ENCODE results near the gene TFCP2L1. TPM values are rescaled to one million over a fixed set of nuclear protein-coding genes. Genes with fewer than 3 reads are reported as not detected.
"Not testable (repeated sequence)": the region's sequence is repeated elsewhere in the genome, so short reads cannot be mapped to it uniquely, and the experiment has no call there.

The TFCP2L1 gene
- total RNA-seq, 1 donor from 2014 or later = not detected

DNA sequence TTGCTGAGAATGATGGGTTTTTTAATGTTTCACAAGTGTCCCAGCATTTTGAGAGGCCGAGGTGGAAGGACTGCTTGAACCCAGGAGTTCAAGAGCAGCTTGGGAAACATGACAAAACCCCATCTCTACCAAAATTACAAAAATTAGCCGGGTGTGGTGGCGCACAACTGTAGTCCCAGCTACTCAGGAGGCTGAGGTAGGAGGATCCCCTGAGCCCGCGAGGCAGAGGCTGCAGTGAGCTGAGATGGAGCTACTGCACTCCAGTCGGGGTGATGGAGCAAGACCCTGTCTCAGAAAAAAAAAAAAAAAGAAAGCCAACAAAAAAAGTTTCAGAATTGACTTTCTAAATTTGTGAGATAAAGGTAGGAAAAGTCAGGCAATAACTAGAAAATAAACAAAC lies 8.7 kb downstream of the TFCP2L1 start:
- no peak for DNase-seq (ENCODE audit: extremely low spot score, unreplicated experiment)
- TF ChIP-seq, protein P1, sequence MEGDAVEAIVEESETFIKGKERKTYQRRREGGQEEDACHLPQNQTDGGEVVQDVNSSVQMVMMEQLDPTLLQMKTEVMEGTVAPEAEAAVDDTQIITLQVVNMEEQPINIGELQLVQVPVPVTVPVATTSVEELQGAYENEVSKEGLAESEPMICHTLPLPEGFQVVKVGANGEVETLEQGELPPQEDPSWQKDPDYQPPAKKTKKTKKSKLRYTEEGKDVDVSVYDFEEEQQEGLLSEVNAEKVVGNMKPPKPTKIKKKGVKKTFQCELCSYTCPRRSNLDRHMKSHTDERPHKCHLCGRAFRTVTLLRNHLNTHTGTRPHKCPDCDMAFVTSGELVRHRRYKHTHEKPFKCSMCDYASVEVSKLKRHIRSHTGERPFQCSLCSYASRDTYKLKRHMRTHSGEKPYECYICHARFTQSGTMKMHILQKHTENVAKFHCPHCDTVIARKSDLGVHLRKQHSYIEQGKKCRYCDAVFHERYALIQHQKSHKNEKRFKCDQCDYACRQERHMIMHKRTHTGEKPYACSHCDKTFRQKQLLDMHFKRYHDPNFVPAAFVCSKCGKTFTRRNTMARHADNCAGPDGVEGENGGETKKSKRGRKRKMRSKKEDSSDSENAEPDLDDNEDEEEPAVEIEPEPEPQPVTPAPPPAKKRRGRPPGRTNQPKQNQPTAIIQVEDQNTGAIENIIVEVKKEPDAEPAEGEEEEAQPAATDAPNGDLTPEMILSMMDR (IDR thresholded peaks at IDR 0.05) = no peak
- H3K4me1 Mint-ChIP-seq (ENCODE audit: unreplicated experiment) = no peaks in the 10 kb centered on the region
- no peaks in the 10 kb centered on the region for H3K36me3 Mint-ChIP-seq (ENCODE audit: unreplicated experiment)
- H3K4me3 Mint-ChIP-seq (ENCODE audit: unreplicated experiment) = no peak overlapping the region
- H3K9me3 Mint-ChIP-seq (ENCODE audit: unreplicated experiment) = no peaks in the 10 kb centered on the region
- H3K27ac Mint-ChIP-seq (ENCODE audit: unreplicated experiment) = no peak overlapping the region
- H3K27me3 Mint-ChIP-seq (ENCODE audit: unreplicated experiment) = peaks cover 61% of the 10 kb centered on the region

DNA sequence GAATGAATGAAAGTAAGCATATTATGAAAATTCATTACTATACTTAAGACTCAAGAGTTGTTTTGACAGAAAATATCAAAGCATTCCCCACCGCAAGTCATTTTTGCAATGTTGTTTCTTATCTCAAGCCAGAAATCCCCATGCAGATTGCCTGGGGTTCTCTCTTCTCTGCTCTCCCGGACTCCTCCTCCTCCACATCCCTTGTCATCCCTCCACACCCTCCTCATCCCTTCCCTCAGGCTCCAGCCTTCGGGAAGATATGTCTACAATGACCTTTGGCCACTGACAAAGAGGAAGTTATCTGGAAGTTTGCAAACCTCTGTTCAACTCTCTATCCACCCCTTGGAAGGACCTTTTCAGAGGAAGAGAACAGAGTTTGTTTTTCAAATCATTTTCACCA lies 11.9 kb downstream of the TFCP2L1 start:
- Mint-ChIP-seq H3K4me3 (ENCODE audit: unreplicated experiment) (no peak overlapping the region), H3K9me3 (ENCODE audit: unreplicated experiment) (no peaks in the 10 kb centered on the region), H3K4me1 (ENCODE audit: unreplicated experiment) (no peaks in the 10 kb centered on the region), H3K36me3 (ENCODE audit: unreplicated experiment) (no peaks in the 10 kb centered on the region), H3K27me3 (ENCODE audit: unreplicated experiment) (peaks cover 54% of the 10 kb centered on the region), H3K27ac (ENCODE audit: unreplicated experiment) (no peak overlapping the region)
- TF ChIP-seq, protein P1 (IDR thresholded peaks at IDR 0.05) = no peak
- no peak for DNase-seq (ENCODE audit: extremely low spot score, unreplicated experiment)

DNA sequence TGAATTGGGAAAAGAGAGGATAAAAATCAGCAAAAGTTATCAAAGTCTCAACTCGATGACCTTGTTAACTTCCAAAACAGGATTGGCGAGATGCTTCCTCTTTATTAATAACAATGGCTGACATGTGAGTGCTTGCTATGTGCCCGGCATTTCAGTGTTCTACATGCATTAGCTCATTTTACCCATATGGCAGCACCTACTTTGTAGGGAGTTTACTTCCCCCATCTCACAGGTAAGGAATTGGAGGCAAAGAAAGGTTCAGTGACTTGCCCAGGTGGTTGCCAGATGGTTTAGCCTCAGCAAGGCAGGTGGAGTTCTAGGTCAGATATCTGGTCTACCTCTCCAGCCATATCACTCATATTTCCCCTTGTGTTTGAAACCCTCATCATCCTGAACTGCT lies 12.4 kb downstream of the TFCP2L1 start:
- Mint-ChIP-seq H3K27me3 (ENCODE audit: unreplicated experiment) (peaks cover 54% of the 10 kb centered on the region), H3K27ac (ENCODE audit: unreplicated experiment) (no peak overlapping the region), H3K36me3 (ENCODE audit: unreplicated experiment) (no peaks in the 10 kb centered on the region), H3K4me3 (ENCODE audit: unreplicated experiment) (no peak overlapping the region), H3K4me1 (ENCODE audit: unreplicated experiment) (no peaks in the 10 kb centered on the region), H3K9me3 (ENCODE audit: unreplicated experiment) (no peaks in the 10 kb centered on the region)
- no peak for DNase-seq (ENCODE audit: extremely low spot score, unreplicated experiment)
- TF ChIP-seq, protein P1 (IDR thresholded peaks at IDR 0.05) = no peak

DNA sequence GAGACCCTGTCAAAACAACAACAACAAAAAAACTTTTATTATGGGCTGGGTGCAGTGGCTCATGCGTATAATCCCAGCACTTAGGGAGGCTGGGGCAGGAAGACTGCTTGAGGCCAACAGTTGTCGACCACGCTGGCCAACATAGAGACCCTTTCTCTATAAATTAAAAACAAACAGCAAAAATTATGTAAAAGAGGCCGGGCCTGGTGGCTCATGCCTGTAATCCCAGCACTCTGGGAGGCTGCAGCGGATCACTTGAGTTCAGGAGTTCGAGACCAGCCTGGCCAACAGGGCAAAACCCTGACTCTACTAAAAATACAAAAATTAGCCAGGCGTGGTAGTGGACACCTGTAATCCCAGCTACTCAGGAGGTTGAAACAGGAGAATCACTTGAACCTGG lies 15.6 kb downstream of the TFCP2L1 start:
- H3K9me3 Mint-ChIP-seq (ENCODE audit: unreplicated experiment); H3K27ac Mint-ChIP-seq (ENCODE audit: unreplicated experiment); H3K4me1 Mint-ChIP-seq (ENCODE audit: unreplicated experiment): not testable (repeated sequence)

DNA sequence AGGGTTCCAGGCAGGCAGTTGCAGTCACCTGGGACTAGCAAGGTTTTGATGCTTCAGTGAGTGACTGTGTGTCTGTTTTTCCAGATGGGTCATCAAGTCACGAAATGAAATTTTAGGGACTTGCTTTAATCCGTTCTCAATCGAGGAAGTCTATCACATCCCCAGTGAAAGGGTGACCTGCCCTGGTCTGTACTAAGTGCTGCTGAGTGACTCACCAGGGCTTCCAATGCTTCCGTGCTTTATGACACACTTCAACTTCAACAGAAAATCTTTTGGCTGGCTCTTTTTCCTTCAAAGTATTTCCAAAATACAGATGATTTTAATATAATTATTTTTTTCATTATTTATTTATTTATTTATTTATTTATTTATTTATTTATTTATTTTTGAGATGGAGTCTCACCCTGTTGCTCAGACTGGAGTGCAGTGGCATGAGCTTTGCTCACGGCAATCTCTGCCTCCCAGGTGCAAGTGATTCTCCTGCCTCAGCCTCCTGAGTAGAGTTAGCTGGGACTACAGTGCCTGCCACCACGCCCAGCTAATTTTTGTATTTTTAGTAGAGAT lies 18.4 kb downstream of the TFCP2L1 start:
- no peaks in the 10 kb centered on the region for H3K36me3 Mint-ChIP-seq (ENCODE audit: unreplicated experiment)
- H3K27ac Mint-ChIP-seq (ENCODE audit: unreplicated experiment) = no peak overlapping the region
- H3K27me3 Mint-ChIP-seq (ENCODE audit: unreplicated experiment) = peaks cover 24% of the 10 kb centered on the region
- H3K4me3 Mint-ChIP-seq (ENCODE audit: unreplicated experiment) = no peak overlapping the region
- TF ChIP-seq, protein P1 (IDR thresholded peaks at IDR 0.05) = no peak
- no peak for DNase-seq (ENCODE audit: extremely low spot score, unreplicated experiment)
- no peaks in the 10 kb centered on the region for H3K9me3 Mint-ChIP-seq (ENCODE audit: unreplicated experiment)
- H3K4me1 Mint-ChIP-seq (ENCODE audit: unreplicated experiment) = no peaks in the 10 kb centered on the region

More for the DNA sequence above, 15.6 kb downstream of the TFCP2L1 start:
- peaks cover 37% of the 10 kb centered on the region for H3K27me3 Mint-ChIP-seq (ENCODE audit: unreplicated experiment)
- not testable (repeated sequence) for H3K36me3 Mint-ChIP-seq (ENCODE audit: unreplicated experiment); H3K4me3 Mint-ChIP-seq (ENCODE audit: unreplicated experiment); DNase-seq (ENCODE audit: extremely low spot score, unreplicated experiment)
